C4-2B (cell line): ENCODE results near the gene TSACC.
A peak's percentile ranks its signal among the peaks of the same experiment; 100 is the strongest.

Source experiments
- H3K27ac ChIP-seq: fragments of 450-650 bp; 2 replicates; pipeline ENCODE4 v1.5.1; 2017
- ZFX ChIP-seq: fragments of 450-650 bp; IDR thresholded peaks from 2 replicates; pipeline ENCODE4 v1.6.1; 2017
- TF ChIP-seq, protein P1 (sequence below): fragments of 450-650 bp; conservative IDR thresholded peaks from 2 replicates; pipeline ENCODE4 v1.5.1; 2017; ENCODE audit warnings: mild to moderate bottlenecking

TSACC gene

DNA sequence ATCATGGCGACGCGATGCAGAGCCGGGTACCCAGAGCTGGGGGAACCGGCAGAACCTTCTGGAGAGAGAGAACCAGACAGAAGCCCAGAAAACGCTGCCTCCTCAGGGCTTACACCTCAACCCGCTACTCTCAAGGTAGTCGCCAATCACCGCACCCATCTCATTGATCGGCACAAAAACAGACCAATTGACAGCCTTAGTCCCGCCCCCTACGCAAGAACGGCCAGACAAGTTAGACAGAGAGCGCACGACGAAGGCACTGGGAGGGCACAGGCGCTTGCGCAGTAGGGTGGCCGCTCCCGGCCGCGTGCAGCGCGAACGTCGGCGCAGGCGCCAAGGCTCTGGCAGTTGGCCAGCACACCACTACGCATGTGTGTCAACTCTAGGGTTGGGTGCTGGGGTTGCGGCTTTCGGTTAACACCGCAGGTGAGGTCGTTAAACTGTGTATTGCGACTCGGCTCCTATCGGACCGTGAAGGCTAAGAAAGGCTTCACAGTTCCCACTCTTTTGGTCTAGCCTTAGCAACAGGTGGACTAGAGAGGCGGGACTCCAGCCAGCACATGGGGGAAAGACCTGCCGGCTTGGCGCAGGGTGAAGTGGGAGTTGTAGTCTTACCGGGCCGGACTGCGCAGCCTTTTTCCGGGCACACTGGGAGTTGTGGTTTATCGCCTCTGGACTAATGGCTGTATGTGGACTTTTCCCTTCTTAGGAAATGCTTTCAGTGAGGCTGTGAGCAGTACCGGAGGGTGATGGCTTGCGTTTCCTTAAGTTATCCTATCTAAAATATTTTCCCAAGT, at the start of gene TSACC, which contains the start of gene CCT3:
Gene TSACC, plus strand, starts transcription at position 347 of the 797 bp plus-strand sequence. CDS start 1,232 bp downstream, outside the sequence.
Gene CCT3, minus strand, starts transcription at position 113 of the 797 bp plus-strand sequence. Its CDS starts 108 bp downstream, at position 5.
- peak within 1 kb of the TSS; percentile 99 for H3K27ac ChIP-seq
- TF ChIP-seq, protein P1, sequence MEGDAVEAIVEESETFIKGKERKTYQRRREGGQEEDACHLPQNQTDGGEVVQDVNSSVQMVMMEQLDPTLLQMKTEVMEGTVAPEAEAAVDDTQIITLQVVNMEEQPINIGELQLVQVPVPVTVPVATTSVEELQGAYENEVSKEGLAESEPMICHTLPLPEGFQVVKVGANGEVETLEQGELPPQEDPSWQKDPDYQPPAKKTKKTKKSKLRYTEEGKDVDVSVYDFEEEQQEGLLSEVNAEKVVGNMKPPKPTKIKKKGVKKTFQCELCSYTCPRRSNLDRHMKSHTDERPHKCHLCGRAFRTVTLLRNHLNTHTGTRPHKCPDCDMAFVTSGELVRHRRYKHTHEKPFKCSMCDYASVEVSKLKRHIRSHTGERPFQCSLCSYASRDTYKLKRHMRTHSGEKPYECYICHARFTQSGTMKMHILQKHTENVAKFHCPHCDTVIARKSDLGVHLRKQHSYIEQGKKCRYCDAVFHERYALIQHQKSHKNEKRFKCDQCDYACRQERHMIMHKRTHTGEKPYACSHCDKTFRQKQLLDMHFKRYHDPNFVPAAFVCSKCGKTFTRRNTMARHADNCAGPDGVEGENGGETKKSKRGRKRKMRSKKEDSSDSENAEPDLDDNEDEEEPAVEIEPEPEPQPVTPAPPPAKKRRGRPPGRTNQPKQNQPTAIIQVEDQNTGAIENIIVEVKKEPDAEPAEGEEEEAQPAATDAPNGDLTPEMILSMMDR, result no peak
- TF ChIP-seq ZFX, result no peak

DNA sequence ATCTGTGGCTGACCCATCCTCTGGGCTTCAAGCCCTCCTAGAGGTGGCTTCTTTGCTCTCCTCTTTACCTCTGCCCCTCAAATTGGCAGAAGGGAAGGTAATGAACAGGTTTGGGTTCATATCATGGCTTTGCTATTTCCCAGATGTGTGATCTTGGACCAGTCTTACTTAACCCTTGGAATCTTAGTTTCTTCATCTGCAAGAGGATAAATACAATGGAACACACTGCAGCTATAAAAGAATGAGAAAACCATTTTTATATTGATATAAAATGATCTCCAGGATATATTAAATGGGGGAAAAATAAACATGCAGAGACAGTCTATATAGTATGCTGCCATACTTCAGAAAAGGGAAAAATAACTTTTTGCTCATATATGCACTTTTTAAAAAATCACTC, 48.5 kb upstream of the TSACC start:
- TF ChIP-seq, protein P1, result no peak
- no peak for TF ChIP-seq ZFX
- peak overlapping the region; percentile 13 for H3K27ac ChIP-seq

DNA sequence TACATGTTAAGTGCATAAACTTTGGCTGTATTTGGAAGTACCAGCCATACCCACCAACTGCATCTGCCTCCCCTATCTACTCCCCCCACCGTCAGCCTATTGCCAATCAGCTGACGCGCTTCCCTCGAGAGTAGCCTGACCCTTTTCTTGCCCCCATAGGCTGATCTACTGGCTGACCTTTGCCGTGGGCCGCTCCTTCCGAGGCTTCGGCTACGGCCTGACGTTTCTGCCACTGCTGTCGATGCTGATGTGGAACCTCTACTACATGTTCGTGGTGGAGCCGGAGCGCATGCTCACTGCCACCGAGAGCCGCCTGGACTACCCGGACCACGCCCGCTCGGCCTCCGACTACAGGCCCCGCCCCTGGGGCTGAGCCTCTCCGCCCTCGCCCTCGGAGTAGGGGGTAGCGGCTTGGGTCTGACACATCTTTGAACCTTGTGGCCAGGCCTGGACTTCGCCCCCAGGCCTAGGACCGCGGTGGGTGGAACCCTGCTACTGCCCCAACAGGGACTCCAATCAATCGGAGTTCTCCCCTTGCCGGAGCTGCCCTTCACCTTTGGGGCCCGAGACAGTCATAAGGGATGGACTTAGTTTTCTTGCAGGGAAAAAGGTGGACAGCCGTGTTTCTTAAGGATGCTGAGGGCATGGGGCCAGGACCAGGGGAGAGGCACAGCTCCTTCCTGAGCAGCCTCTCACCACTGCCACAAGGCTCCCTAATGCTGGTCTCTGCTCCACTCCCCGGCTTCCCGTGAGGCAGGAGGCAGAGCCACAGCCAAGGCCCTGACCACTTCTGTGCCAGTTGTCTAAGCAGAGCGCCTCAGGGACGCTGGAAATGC, 46.9 kb upstream of the TSACC start:
- TF ChIP-seq, protein P1, result no peak
- TF ChIP-seq ZFX, result no peak
- H3K27ac ChIP-seq, result peak overlapping the region; percentile 37; the same call in 1 of the 2 replicates

DNA sequence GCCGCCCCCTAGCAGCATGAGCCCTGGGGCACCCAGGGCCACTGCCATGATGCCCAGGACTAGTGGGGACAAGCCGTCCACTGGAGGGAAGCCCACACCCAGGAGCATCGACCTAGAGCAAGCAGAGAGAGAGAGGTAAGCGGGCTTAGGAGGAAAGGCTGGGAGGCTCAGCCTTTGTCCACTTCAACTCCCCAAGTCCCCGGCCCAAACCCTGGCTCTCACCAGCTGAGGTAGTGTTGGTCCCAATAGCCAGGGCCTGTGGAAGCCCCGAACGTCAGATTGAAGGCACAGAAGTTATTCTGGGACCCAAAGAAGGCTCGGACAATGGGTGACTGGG, 45.3 kb upstream of the TSACC start:
- no peak overlapping the region for H3K27ac ChIP-seq
- no peak for TF ChIP-seq ZFX
- TF ChIP-seq, protein P1, result no peak

DNA sequence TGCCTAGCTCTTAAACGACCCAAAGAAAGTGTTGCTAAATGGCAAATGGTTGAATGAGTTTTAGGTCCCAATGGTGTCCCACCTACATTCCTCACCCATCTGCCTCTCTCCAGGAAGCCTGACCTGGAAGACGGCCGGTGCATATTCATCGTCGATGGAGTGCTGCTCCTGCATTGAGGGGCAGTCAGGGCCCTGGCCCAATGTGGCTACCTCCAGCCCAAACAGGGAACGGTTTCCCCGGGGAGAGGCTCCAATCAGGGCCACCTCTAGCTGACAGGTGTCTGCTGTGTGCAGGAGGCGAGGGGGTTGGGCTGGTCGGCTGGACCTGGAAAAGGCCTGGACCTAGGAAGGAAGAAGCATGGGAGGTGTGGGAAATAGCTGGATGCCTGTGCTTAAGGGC, 44.4 kb upstream of the TSACC start:
- no peak overlapping the region for H3K27ac ChIP-seq
- TF ChIP-seq, protein P1, result no peak
- no peak for TF ChIP-seq ZFX

DNA sequence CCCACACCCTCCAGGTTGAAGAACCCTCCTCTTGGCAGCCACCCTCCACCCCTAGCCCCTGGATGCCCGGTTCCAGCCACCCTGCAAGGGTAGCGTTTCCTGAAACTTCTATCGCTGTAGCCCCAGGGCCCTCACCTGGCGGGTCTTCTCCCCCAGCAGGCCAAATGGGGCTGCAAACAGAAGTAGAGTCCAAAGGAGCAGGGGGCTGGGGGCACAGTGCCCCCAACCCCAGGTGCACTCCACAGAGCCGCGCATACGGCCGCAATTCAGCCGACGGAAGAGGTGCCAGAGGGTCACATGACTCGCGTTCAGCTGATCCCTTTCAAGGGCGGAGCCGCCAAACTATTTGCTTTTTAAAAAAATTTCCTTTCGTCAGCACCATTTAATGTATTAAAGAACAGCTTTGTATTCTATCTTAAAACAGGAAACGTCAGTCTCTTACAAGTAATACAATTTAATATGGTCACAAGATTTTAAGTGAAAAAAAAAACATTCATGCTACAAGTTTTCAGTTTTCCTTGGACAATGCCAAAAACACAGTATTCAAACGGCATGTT, 42.9 kb upstream of the TSACC start, which contains the start of gene GLMP:
Gene GLMP, minus strand, starts transcription at position 289 of the 557 bp plus-strand sequence. Its CDS starts 34 bp downstream, at position 255.
- peak within 1 kb of the TSS; percentile 72 for H3K27ac ChIP-seq

More for the DNA sequence above, 42.9 kb upstream of the TSACC start, which contains the start of gene GLMP:
- TF ChIP-seq, protein P1, result no peak
- no peak for TF ChIP-seq ZFX
